Pancreas (tissue), 10 donors: ENCODE results near the gene RSPO3. TPM values are rescaled to one million over a fixed set of nuclear protein-coding genes. Genes with fewer than 3 reads are reported as not detected.

Experiments
- ATAC-seq, 4 donors: fragments of 200-7000 bp; cut with Tn5 transposase; one replicate each; pipeline versions ENCODE4 v1.8.0 to v1.9.1; 2020; ENCODE audit warnings: mild to moderate bottlenecking in 4 of 4, moderate library complexity in 4 of 4
- DNase-seq, 6 donors: peaks; one replicate each; pipeline ENCODE4 v3.0.0-alpha.2; 2020
- FAIRE-seq: peaks from 2 replicates; lab custom pipeline; 2012; peaks lifted over from hg19 to GRCh38; lab: Jason Lieb, UNC
- H3K27ac ChIP-seq, 4 donors: fragments of 200-600 bp; sonication (generic); 1 replicate in 3 of 4; 2 replicates in 1 of 4; pipeline versions ENCODE4 v1.5.0 to v1.8.0; 2020
- H3K27me3 ChIP-seq, 4 donors: fragments of 200-600 bp; one replicate each; pipeline ENCODE4 v1.8.0; 2021
- H3K36me3 ChIP-seq, 3 donors: fragments of 200-600 bp; sonication (generic) in 1 of 3; one replicate each; pipeline versions ENCODE4 v1.5.0 to v1.8.0; 2020 to 2021
- H3K4me1 ChIP-seq, 3 donors: fragments of 200-600 bp; one replicate each; pipeline ENCODE4 v1.8.0; 2021
- H3K4me3 ChIP-seq, 4 donors: fragments of 200-600 bp; sonication (generic) in 2 of 4; one replicate each; pipeline versions ENCODE4 v1.5.0 to v1.8.0; 2020 to 2021
- H3K9me3 ChIP-seq, 4 donors: fragments of 200-600 bp; one replicate each; pipeline ENCODE4 v1.8.0; 2021
- WGBS, 2 donors: extraction: QIAGEN DNeasy Blood & Tissue Kit; methylation state at CpG; one replicate each; pipeline ENCODE4 v1.1.7; 2013; 5-methylcytosine and 5-hydroxymethylcytosine counted together
- intact Hi-C, 3 donors: fragments of 100-400 bp; cut with DNase I; formaldehyde crosslinking; loops; one replicate each; pipeline versions ENCODE4 v1.11.1 to v1.14.2; 2022
- polyA plus RNA-seq, 2 donors: library from polyadenylated mRNA; stranded (reverse); fragments of 200-250 nt; gene quantifications; one replicate each; pipeline ENCODE4 v1.2.3, GENCODE V29; 2013
- total RNA-seq, 6 donors: library from RNA; stranded (reverse); fragmentation: NEBNext Ultra II Directional in 4 of 6; extraction: Animal tissue kit (Norgen Biotek cat#: 25700) in 4 of 6; gene quantifications; one replicate each; pipeline versions ENCODE4 v1.2.1 to v1.2.4, GENCODE V29; 2021 to 2023
- TF ChIP-seq, protein P1 (sequence below), 4 donors: fragments of 200-600 bp; sonication (generic) in 3 of 4; IDR thresholded peaks; one replicate each; pipeline versions ENCODE4 v1.5.0 to v1.8.0; 2021; ENCODE audit warnings: antibody characterized with exemption in 4 of 4
- donor health status: healthy with polysubstance abuse.
- donor health status: DM: no; HTN: no; CAD: no; lungs with moderate emphysema.
- donor health status: DM: no; HTN: no; CAD: no.
- donor health status: control.
- donor health status: control.
- donor health status: Bipolar disorder and iron deficiency.
- donor health status: DM: yes; HTN: yes; CAD: no.
- donor health status: DM: no; HTN: no; CAD: no.
- donor health status: DM: no; HTN: no; CAD: no.
- donor health status: DM: yes; HTN: yes; CAD: no.

RSPO3 gene
- total and polyA plus RNA-seq, 8 donors = 0.14 to 2.3 (median 0.96) TPM

DNA sequence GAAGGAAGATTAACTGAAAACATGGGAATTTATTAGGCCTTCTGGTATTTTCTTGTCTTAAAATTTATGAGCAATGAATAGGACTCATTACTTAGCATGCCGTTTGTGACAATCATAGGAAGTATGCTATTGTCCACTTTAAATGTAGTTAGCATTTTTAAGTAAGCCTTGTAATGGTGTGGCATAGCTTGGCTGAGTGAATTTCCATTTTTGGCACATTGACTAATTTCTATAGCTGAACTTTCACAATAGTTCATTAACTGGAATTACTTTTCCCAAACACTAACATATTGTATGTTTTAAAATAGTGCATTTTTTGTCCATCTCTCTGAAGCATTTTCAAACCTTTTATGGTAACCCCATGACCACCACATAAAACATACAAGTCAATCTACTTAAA is 15.7 kb downstream of the RSPO3 start:
- no peak overlapping the region for H3K4me3 ChIP-seq
- H3K27me3 ChIP-seq = no peaks in the 10 kb centered on the region
- no peaks in the 10 kb centered on the region for H3K36me3 ChIP-seq
- H3K4me1 ChIP-seq = no peaks in the 10 kb centered on the region
- H3K9me3 ChIP-seq = no peaks in the 10 kb centered on the region
- DNase-seq (no peak), ATAC-seq (no peak), FAIRE-seq (no peak)
- 36 to 50% methylated on average over 1 of the region's 1 CpG for WGBS, 2 donors
- H3K27ac ChIP-seq = no peak overlapping the region
- TF ChIP-seq, protein P1, sequence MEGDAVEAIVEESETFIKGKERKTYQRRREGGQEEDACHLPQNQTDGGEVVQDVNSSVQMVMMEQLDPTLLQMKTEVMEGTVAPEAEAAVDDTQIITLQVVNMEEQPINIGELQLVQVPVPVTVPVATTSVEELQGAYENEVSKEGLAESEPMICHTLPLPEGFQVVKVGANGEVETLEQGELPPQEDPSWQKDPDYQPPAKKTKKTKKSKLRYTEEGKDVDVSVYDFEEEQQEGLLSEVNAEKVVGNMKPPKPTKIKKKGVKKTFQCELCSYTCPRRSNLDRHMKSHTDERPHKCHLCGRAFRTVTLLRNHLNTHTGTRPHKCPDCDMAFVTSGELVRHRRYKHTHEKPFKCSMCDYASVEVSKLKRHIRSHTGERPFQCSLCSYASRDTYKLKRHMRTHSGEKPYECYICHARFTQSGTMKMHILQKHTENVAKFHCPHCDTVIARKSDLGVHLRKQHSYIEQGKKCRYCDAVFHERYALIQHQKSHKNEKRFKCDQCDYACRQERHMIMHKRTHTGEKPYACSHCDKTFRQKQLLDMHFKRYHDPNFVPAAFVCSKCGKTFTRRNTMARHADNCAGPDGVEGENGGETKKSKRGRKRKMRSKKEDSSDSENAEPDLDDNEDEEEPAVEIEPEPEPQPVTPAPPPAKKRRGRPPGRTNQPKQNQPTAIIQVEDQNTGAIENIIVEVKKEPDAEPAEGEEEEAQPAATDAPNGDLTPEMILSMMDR (IDR thresholded peaks at IDR 0.05) = no peak
- intact Hi-C loops = no loop called here

DNA sequence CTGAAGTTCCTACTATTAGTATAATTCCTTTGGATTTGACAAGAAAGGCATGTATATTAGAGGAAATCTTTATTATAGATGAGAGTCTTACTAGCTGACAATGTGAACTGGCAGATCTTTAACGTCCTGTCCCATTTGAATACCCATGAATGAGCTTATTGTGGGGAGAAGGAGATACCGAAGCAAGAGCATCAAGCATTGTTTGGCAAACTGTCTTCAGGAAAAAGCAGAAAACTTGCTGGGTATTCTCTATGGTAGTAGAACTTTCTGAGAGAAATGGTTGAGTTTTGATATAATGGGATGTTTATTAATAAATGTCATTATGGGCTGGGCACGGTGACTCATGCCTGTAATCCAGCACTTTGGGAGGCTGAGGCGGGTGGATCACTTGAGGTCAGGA is 18.3 kb downstream of the RSPO3 start:
- WGBS, 2 donors = 48 to 60% methylated on average over 4 of the region's 4 CpGs
- DNase-seq = no peak
- Histone ChIP-seq H3K36me3 (no peaks in the 10 kb centered on the region), H3K27ac (no peak overlapping the region), H3K27me3 (no peaks in the 10 kb centered on the region), H3K4me1 (no peaks in the 10 kb centered on the region), H3K4me3 (no peak overlapping the region), H3K9me3 (no peaks in the 10 kb centered on the region)
- TF ChIP-seq, protein P1 (IDR thresholded peaks at IDR 0.05) = no peak
- ATAC-seq = no peak
- no peak for FAIRE-seq
- intact Hi-C loops = no loop called here

DNA sequence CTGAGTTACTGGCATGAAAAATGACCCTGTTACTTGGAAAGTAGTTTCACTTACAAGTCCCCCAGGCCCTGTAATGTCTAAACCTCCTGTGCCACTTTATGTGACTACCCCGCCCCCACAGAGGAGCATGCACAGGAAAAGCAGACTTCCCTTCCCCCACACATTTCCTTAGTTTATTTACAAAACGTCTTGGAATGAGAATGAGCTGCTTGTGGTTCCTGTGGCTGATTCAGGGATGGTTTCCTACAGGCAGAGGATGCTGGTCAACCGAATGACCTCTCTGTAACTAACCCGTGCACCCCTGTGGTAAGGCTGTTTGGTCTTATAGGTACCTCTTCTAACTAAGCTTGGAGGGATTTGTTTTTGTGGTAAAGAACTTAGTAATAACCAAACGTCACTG is 28.5 kb downstream of the RSPO3 start:
- FAIRE-seq = no peak

DNA sequence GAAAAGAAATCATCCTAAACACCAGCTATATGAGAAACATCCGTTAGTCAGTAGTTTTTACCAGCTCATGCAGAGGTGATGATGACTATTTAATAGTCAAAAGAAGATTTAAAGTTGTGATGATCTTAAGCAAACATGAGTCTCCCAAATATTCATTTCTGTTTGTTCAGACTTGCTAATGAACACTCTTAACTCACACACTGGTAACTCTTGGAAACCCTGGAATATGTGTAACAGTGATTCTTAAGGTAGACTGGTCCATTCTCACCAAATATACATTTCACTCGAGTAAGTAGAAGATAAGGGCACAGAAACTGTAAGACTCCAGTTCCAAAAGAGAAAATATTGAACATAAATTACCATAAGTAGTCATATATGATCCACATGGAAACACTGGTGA is 29.1 kb downstream of the RSPO3 start:
- no peak for FAIRE-seq
- Histone ChIP-seq H3K36me3 (no peaks in the 10 kb centered on the region), H3K27me3 (no peaks in the 10 kb centered on the region), H3K9me3 (no peaks in the 10 kb centered on the region), H3K4me1 (no peaks in the 10 kb centered on the region), H3K4me3 (no peak overlapping the region), H3K27ac (no peak overlapping the region)
- no peak for ATAC-seq
- WGBS, 2 donors = 37 to 60% methylated on average over 2 of the region's 2 CpGs
- DNase-seq = no peak
- TF ChIP-seq, protein P1 (IDR thresholded peaks at IDR 0.05) = no peak
- intact Hi-C loops = no loop called here

More for the DNA sequence above, 28.5 kb downstream of the RSPO3 start:
- DNase-seq (peak in 1 of 6 donors; percentile 16), ATAC-seq (peak in 2 of 4 donors; percentile 23 to 52)
- H3K9me3 ChIP-seq = no peaks in the 10 kb centered on the region
- TF ChIP-seq, protein P1 (IDR thresholded peaks at IDR 0.05) = no peak
- no peak overlapping the region for H3K4me3 ChIP-seq
- intact Hi-C loops = no loop called here
- WGBS, 2 donors = 9 to 21% methylated on average over 5 of the region's 5 CpGs
- no peaks in the 10 kb centered on the region for H3K36me3 ChIP-seq
- H3K27ac ChIP-seq = no peak overlapping the region
- H3K4me1 ChIP-seq = no peaks in the 10 kb centered on the region
- no peaks in the 10 kb centered on the region for H3K27me3 ChIP-seq

DNA sequence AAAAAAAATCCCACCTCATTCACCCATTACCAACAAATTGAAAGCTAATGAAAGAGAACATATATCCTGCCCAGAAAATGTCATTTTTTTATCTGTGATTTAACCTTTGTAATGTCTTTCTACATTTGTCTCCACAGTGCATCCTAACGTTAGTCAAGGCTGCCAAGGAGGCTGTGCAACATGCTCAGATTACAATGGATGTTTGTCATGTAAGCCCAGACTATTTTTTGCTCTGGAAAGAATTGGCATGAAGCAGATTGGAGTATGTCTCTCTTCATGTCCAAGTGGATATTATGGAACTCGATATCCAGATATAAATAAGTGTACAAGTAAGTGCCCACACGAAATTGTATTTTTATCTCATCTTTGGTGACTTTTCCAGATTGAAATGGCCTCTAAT is 30.0 kb downstream of the RSPO3 start:
- Histone ChIP-seq H3K27me3 (no peaks in the 10 kb centered on the region), H3K4me3 (no peak overlapping the region), H3K27ac (no peak overlapping the region), H3K9me3 (no peaks in the 10 kb centered on the region), H3K36me3 (no peaks in the 10 kb centered on the region), H3K4me1 (no peaks in the 10 kb centered on the region)
- TF ChIP-seq, protein P1 (IDR thresholded peaks at IDR 0.05) = no peak
- ATAC-seq = no peak
- DNase-seq = no peak
- intact Hi-C loops = no loop called here
- FAIRE-seq = no peak
- WGBS, 2 donors = 19 to 24% methylated on average over 3 of the region's 3 CpGs
